Ureter (tissue), 1 donor: ENCODE data around the gene ZCWPW1. TPM values are rescaled to one million over a fixed set of nuclear protein-coding genes. Genes with fewer than 3 reads are reported as not detected.
"Not testable (repeated sequence)": the region's sequence is repeated elsewhere in the genome, so short reads cannot be mapped to it uniquely, and the experiment has no call there.

ENCODE experiments used
- DNase-seq: peaks from one replicate; pipeline ENCODE4 v3.0.0-alpha.2; 2020; ENCODE audit warnings: low spot score
- total RNA-seq: library from RNA; stranded (reverse); gene quantifications from one replicate; pipeline ENCODE4 v1.2.4, GENCODE V29; 2023
- donor health status: DM: yes; HTN: yes; CAD: no.

The ZCWPW1 gene
- total RNA-seq, 1 donor from 2014 or later: 4.3 TPM

DNA sequence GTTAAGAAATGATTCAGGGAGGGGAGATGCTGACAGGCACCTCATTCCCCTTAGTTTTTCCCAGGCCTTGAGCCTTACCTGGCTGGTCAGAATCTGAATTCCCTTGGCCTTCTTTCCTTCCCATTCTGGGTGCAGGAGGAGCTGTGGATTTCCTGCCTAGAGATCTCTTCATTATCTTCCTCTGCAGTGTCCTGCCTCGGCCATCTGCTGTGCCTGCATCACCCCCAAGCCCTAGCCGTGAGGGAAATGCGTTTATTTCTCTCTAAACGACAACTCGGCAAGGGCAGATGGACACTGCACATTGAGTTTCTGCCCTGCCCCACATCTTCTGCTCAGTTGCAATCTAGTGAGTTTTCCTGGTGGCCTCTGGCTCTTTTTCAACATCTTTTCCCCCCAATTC, 26.7 kb downstream of the ZCWPW1 start:
- no peak for DNase-seq

DNA sequence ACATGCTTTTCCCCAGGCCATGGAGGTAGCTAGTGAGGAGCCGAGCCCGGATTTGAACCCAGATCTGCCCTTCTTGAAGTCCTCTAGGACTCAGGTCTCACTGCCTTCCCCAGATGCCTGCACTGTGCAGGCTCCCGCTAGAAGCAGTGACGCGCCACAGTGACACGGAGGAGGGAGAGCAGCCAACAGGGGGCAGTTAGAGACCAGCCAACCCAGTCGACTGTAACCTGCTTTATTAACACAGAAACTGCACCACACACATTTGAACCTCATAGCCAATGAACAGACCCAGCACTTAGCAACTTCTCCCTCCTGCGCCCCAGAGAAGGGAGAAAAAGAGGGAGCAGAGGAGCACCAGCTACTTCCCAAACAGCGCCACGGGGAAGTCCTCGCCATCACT, 27.8 kb downstream of the ZCWPW1 start:
- no peak for DNase-seq

DNA sequence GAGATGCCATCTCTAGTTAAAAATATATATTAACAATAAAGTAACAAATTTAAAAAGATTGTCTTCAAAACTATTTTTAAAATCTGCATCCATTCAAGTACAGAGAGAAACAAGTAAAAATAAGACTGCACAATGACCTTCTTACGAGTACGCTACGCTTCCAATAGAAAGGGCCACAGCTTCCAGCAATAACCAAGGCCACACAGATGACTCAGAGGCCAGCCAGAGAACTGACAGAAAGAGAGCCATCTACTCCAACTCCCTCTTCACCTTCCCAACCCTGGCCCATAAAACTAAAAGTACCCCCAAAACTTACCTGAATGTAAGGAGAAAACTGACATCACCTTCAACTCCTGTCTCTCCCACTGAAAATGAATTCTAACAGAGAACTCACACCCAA, 28.5 kb downstream of the ZCWPW1 start:
- DNase-seq: no peak

DNA sequence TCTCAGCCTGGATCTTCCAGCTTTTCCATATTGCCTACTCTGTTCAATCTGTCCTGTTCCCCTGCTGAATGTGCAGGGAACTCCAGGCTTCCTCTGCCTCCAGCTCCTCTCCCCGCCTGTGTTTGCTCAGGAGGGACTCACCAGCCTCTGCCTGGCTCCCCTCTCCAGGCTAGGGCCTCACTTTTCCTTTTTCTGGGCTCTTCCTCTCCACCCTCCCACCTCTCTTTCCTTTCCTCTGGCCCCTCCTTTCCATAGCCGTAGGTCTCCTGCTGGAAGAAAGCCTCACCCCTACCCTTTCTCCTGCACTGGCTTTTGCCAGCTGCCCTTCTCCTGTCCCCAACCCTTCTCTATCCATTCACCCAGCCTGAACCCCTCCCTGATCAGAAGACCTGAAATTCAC, 30.3 kb downstream of the ZCWPW1 start:
- DNase-seq: no peak

DNA sequence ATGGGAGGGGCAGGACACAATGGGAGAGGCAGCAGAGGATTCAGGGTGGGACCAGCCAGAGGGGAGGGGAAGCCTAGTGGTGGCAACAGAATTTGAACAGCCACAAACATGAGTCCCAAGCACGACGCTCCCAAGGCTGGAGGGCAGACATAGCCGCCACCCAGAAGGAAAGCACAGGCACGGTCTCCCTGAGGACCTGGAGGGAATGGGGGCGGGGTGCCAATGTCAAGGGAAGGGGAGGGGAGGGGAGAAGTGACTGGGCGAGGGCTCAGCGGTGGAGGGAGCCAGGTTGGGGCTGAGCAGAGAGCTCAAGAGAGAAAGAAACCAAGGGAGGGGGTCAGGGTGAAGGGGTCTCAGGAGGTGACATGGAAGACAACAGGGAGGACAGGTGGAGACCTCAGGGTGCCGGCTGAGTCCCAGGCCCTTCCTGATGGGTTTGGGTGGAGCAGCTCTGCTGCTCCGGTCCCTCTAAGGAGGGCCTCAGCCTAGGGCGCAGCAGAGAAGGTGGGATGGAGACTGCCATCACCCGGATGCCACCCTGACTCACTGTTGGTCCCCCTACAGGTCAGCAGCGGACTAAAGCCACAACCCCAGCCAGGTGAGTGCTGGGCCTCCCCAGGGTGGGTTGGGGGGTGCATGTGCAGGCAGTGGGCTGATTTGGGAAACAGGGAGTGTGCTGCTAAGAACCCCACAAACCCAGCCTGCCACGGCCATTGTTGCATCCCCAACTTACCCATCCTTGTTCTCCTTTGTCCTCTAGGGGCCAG, 31.0 kb downstream of the ZCWPW1 start:
- DNase-seq: no peak

DNA sequence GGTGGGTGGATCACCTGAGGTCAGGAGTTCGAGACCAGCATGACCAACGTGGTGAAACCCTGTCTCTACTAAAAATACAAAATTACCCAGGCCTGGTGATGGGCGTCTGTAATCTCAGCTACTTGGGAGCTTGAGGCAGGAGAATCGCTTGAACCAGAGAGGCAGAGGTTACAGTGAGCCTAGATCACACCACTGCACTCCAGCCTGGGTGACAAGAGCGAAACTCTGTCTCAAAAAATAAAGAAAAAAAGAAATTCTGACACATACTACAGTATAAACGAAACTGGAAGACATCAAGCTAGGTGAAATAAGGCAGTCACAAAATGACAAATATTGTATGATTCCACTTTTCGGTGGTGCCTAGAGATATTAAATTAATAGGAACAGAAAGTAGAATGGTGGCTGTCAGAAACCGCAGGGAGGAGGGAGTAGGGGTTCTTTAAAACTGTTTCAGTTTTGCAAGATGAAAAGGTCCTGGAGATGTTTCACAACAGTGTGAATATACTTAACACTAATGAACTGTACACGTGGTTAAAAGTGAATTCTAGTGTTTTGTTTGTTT, 32.0 kb downstream of the ZCWPW1 start:
- DNase-seq: no peak

DNA sequence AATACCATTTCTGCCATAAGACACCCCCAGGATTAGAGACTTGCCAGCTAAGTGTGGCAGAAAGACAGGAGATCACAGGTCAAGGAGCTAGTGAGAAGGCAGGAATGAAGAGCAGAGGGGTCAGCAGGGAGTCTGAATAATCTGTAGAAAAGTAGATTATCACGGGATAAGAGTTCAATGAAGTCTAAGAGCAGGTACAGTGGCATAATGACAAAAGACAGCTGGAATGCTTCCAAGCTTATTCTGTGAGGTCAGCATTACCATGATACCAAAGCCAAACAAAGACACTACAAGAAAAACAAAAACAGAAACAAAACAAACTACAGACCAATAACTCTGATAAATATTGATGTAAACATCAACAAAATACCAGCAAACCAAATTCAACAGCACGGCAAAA, 34.4 kb downstream of the ZCWPW1 start:
- no peak for DNase-seq

DNA sequence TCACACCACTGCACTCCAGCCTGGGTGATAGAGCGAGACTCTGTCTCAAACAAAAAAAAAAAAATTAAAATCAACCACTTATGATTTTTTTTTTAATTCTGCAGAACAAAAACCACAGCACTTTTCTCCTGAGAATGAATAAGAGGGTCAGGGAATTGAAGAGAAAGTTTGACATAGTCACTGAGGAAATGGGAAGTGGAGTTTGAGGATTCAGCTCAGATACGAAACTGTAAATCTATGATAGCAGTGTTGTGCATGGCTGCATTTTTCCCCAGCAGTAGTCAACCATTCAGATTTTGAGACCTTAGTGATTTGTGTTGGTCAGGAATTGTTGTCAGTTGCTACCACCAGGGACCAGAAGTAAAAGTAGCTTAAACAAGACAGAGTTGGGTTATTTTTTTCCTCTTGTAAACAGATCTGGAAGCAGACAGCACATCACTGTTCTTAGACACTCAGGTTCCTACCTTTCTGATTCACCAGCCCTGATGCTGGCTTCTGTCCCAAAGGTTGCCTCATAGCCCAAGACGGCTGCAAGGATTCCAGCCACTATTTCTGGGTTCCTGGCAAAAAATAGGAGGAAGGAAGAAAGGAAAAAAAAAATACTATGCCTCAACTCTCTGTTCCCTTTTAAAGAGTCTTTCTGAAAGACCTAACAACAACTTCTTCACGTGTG, 35.1 kb downstream of the ZCWPW1 start:
- no peak for DNase-seq

DNA sequence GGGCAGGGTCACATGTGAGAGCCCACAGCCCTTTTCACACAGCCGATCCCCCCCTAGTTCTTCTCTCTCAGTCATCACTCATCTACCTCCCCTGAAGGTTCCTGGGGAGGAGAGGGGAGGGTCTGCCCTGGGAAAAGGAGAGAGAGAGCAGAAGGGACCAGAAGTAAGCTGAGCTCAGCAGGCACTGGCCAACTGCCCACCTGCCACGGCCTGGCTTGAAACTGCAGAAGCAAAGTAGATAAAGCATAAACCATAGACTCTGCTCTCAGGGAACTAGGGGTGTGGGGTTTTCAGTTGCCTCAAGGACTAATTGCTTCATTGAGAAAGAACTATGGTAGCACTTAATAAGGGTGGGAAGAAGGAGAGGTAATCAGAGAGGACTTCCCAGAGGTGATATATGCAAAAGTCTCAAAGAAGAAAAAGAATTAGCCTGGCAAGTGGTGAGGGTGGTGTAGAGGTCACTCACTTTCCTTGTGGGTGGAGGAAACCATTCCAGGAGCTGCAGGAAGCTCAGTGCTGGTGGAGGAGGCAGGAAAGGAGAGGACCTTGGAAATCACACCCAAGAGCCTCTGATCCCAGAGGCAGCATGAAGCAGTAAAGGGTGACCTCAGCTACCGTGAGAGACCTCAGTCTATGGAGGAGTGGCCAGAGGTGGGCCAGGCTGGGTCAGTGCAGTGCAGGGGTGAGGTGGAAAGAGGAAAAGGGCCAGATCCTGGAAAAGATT, 38.1 kb downstream of the ZCWPW1 start:
- no peak for DNase-seq

DNA sequence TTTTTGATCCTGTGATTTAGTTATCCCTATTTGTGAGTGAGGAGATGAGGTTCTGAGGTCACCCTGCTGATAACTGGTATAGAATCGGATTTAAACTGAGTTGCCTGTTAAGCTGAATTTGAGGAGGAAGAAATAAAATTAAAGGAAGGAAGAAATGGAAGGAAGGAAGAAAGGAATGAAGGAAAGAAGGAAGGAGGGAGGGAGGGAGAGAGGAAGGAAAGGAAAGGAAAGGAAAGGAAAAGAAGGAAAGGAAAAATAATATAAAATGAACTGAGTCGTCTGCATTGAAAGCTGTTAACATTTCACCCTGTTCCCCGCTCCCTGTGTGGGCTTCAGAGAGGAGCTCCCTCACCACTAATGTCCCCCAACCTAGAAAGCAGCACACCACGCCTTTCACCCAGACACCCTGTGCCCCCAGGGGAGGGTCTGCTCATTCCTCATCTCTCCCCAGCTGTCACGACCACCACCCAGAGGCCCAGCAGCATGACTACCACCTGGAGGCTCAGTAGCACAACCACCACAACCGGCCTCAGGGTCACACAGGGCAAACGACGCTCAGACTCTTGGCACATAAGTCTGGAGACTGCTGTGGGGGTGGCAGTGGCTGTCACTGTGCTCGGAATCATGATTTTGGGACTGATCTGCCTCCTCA, 38.9 kb downstream of the ZCWPW1 start:
- no peak for DNase-seq

DNA sequence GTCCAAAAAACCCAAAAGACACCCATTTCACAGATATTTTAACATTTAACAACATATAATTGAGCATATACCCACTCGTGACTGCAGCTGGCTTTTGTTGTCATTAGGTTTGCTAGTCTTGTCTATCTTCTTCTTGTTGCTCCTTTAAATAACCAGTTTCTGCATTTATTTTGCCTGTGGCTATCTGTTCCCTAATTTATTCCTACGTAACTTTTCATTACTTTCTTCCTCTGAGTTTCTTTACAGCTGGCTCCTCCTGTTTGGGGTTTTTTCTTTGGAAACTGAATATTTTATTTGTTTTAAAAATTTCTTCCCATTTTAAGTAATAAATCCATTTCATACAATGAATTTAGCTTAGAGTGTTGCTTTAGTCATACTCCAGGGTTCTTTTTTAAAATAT, 40.8 kb downstream of the ZCWPW1 start:
- no peak for DNase-seq

DNA sequence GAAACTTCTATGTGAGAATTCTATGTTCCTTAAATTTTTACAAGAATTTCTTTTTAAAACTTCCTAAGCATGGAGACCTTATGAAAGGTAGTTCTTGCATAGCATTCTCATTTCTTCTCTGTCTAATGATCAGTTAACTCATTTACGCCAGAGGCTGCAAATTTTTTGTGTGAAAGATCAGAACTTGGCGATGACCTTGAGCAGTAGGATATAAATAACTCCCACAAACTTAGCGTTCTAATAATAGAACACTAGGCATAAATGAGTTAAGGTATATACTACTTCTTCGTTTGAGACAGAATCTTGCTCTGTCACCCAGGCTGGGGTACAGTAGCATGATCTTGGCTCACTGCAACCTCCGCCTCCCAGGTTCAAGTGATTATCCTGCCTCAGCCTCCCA, 41.6 kb downstream of the ZCWPW1 start:
- no peak for DNase-seq

DNA sequence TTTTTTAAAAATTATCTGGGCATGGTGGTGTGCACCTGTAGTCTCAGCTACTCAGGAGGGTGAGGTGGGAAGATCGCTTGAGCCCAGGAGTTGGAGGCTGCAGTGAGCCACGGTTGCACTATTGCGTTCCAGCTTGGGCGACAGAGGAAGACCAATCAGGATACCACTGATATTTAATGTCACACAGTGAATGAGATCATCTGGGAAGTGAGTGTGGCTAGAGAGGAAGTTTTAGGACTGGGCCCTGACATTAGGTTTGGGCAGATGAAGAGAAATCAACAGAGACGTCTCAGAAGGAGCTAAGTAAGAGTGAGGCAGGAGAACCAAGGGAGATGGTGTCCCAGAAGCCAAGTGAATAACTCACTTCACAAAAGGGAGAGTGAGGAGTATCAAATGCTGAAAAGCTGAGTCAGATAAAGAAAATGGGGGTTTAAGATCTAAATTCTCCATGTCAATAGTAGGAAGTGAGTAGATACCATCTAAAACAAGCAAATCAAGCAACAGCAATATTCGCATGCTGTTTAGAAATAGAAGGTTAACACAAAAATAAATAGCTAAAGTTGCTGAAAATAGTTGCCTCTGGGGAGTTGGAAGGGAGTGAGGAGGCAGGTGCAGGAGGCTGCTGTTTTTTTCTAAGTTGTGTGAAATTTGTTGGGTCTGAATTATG, 43.7 kb downstream of the ZCWPW1 start:
- no peak for DNase-seq

DNA sequence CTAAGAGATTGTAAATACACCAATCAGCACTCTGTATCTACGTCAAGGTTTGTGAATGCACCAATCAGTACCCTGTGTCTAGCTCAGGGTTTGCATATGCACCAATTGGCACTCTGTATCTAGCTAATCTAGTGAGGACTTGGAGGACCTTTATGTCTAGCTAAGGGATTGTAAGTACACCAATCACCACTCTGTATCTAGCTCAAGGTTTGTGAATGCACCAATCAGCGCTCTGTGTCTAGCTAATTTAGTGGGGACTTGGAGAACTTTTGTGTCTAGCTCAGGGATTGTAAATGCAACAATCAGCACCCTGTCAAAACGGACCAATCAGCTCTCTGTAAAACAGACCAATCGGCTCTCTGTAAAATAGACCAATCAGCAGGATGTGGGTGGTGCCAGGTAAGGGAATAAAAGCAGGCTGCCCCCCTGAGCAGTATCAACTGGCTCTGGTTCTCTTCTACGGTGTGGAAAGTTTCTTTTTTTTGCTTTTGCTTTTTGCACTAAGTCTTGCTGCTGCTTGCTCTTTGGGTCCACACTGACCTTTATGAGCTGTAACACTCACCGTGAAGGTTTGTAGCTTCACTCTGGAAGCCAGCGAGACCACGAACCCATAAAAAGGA, 46.2 kb downstream of the ZCWPW1 start:
- DNase-seq: not testable (repeated sequence)

DNA sequence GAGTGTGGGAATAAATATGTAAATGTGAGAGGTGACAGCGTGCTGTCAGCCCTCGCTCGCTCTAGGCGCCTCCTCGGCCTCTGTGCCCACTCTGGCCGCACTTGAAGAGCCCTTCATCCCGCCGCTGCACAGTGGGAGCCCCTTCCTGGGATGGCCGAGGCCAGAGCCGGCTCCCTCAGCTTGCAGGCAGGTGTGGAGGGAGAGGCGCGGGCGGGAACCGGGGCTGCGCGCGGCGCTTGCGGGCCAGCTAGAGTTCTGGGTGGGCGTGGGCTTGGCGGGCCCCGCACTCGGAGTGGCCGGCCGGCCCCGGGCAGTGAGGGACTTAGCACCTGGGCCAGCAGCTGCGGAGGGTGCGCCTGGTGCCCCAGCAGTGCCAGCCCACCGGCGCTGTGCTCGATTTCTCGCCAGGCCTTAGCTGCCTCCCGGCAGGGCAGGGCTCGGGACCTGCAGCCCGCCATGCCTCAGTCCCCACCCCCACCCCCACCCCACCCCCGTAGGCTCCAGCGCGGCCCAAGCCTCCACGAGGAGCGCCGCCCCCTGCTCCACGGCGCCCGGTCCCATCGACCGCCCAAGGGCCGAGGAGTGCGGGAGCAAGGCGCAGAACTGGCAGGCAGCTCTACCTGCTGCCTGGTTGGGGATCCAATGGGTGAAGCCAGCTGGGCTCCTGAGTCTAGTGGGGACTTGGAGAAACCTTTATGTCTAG, 46.8 kb downstream of the ZCWPW1 start:
- DNase-seq: not testable (repeated sequence)

DNA sequence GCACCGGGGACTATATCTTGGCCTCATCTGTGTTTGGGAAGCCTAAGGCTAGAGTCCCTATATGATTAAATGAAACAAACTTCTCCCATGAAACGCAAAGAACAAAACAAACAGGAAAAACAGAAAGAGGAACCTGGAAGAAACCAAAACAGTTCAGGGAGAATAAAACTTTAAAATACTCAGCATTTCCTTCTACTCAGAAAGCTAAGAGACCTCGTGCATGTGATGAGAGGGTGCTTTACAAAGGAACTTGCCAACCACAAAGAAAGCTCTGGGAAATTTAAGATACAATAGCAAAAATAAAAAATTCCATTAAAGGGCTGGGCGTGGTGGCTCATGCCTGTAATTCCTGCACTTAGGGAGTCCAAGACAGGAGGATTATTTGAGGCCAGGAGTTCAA, 48.3 kb downstream of the ZCWPW1 start:
- no peak for DNase-seq

DNA sequence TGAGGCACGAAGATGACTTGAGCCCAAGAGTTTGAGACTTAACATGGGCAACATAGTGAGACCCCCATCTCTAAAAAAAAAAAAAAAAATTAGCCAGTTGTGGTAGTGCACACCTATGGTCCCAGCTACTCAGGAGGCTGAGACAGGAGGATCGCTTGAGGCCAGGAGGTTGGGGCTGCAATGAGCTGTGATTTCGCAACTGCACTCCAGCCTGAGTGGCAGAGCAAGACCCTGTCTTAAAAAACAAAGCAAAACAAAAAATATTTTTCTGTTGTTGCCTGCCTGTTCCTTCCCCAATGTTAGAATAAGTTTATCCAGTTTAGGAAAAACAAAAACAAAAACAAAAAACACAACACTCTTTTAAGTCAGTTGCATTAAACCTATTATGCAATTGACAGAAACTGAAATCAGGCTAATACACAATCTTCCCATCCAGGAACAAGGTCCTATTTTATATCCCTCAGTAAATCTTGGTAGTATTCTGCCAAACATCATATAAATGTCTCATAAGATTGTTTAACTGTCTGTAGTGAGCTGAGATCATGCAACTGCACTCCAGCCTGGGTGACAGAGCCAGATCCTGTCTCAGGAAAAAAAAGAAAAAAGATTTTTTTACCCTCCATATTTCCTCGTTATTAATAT, 50.3 kb downstream of the ZCWPW1 start:
- DNase-seq: no peak

DNA sequence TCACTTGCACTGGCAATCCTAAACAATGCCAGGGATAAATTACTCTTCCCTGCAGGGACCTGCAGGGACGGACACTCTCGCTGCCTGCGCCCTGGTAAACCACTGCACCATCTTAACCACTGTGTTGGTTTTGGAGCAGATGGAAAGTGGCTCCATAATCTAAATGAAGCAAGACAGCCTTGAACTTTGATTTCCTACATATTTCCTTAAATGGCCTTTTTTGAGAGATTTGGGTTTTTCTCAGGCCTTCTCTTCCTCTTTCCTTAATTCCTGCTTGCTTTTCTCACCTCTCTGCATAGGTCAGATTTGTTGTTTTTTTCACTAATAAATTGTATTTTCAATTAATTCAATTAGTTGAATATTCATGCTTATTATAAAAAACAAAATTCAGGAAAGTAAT, 52.4 kb downstream of the ZCWPW1 start:
- no peak for DNase-seq

DNA sequence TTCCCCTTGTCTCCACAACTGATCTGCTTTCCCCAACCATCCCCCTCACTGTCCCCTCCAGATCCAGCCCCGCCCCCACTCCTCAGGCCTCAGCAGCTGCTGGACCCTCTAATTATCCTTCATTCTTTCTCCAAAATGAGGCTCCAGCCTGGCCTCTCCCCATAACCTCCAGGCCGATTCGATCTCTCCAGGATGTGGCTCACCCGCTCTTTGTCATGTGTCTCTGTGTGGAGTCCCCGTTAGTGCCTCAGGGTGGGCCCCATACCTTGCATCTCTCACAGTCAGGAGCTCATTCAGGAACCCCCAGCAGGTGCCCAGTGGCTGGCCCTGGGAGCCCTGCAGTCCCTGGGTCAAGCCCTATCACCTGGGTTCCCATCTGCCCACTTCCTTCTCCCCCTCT, 53.9 kb downstream of the ZCWPW1 start:
- DNase-seq: no peak
